Prostate gland (tissue), 2 donors: ENCODE results near the gene B4GALNT3. TPM values are rescaled to one million over a fixed set of nuclear protein-coding genes. Genes with fewer than 3 reads are reported as not detected.

Source experiments
- DNase-seq: peaks from one replicate; pipeline ENCODE4 v3.0.0-alpha.2; 2019; ENCODE audit warnings: low spot score
- H3K27ac ChIP-seq, 2 donors: fragments of 200-600 bp; sonication (generic); 2 replicates each; pipeline ENCODE4 v1.5.1; 2017 to 2019
- H3K27me3 ChIP-seq: fragments of 200-600 bp; sonication (generic); replicated peaks from 2 replicates; pipeline ENCODE4 v1.5.1; 2019; ENCODE audit not compliant: insufficient read depth
- H3K36me3 ChIP-seq, 2 donors: fragments of 200-600 bp; sonication (generic); 1 replicate in 1 of 2; 2 replicates in 1 of 2; pipeline versions ENCODE4 v1.5.1 to v1.8.1; 2017 to 2019
- H3K4me1 ChIP-seq: fragments of 200-600 bp; sonication (generic); replicated peaks from 2 replicates; pipeline ENCODE4 v1.5.1; 2019
- H3K4me3 ChIP-seq, 2 donors: fragments of 200-600 bp; sonication (generic); 2 replicates each; pipeline ENCODE4 v1.5.1; 2017 to 2019
- H3K9me3 ChIP-seq: fragments of 200-600 bp; sonication (generic); 2 replicates; pipeline ENCODE4 v1.5.1; 2017
- POLR2A ChIP-seq: fragments of 450-650 bp; IDR thresholded peaks from one replicate; pipeline ENCODE4 v1.6.1; 2016; ENCODE audit warnings: antibody characterized with exemption, mild to moderate bottlenecking
- POLR2AphosphoS5 ChIP-seq: sonication (generic); formaldehyde crosslinking; IDR thresholded peaks from one replicate; pipeline ENCODE4 v1.6.1; 2017; ENCODE audit warnings: antibody characterized with exemption
- WGBS: methylation state at CpG from one replicate; pipeline ENCODE4 v1.1.5; 2018; 5-methylcytosine and 5-hydroxymethylcytosine counted together
- intact Hi-C: fragments of 100-400 bp; cut with DNase I; formaldehyde crosslinking; loops from one replicate; pipeline ENCODE4 v1.14.2; 2022
- total RNA-seq, 2 donors: library from RNA; depleted of rRNA; stranded (reverse); fragments of >200 nt; gene quantifications; one replicate each; pipeline ENCODE4 v1.1.0, GENCODE V29; 2016
- TF ChIP-seq, protein P1 (sequence below), 4 experiments: fragments of 200-600 bp in 2 of 4; fragments of 450-650 bp in 2 of 4; sonication (generic) in 2 of 4; IDR thresholded peaks; 1 replicate in 3 of 4; 2 replicates in 1 of 4; pipeline ENCODE4 v1.5.1; 2016 to 2019; ENCODE audit warnings: antibody characterized with exemption in 4 of 4, mild to moderate bottlenecking in 2 of 4, moderate library complexity in 2 of 4

B4GALNT3 gene
- total RNA-seq, 2 donors from 2014 or later = 7.1 to 16.3 TPM

DNA sequence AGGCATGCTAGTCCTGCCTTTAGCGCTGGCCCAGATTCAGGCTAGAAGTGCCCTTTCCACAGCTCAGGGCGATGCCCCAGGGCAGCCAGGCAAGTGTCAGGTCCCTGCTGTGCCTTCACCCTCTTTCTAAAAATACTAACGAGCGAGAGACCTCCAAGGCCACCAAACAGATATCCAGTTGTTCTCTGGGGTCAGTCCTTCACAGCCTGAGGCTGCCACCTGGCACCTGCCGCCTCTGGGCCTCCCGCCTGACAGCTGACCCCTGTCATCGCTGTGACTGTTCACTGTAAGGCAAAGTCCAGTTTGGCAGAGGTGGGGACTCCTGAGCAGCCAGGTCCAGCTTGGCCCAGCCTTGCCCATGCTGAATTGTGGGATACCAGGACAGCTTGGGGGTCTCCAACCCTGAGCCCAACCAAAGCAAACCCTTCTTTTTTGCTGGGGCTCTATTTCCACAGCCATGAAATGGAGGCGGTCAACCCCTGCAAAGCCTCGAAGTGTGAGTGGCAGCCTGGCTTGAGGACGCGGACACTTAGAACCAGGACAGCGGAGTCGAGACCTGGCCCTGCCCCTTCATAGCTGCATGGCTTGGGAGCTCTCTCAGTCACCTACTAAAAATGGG, 123.6 kb downstream of the B4GALNT3 start:
- Histone ChIP-seq H3K36me3 (no peaks in the 10 kb centered on the region), H3K4me1 (no peaks in the 10 kb centered on the region), H3K9me3 (no peaks in the 10 kb centered on the region), H3K27ac (no peak overlapping the region), H3K27me3 (no peaks in the 10 kb centered on the region), H3K4me3 (no peak overlapping the region)
- 76% methylated on average over 13 of the region's 13 CpGs for WGBS
- DNase-seq = no peak
- TF ChIP-seq POLR2A (no peak), POLR2AphosphoS5 (no peak)
- TF ChIP-seq, protein P1, sequence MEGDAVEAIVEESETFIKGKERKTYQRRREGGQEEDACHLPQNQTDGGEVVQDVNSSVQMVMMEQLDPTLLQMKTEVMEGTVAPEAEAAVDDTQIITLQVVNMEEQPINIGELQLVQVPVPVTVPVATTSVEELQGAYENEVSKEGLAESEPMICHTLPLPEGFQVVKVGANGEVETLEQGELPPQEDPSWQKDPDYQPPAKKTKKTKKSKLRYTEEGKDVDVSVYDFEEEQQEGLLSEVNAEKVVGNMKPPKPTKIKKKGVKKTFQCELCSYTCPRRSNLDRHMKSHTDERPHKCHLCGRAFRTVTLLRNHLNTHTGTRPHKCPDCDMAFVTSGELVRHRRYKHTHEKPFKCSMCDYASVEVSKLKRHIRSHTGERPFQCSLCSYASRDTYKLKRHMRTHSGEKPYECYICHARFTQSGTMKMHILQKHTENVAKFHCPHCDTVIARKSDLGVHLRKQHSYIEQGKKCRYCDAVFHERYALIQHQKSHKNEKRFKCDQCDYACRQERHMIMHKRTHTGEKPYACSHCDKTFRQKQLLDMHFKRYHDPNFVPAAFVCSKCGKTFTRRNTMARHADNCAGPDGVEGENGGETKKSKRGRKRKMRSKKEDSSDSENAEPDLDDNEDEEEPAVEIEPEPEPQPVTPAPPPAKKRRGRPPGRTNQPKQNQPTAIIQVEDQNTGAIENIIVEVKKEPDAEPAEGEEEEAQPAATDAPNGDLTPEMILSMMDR (IDR thresholded peaks at IDR 0.05) = no peak
- intact Hi-C loops = no loop called here

DNA sequence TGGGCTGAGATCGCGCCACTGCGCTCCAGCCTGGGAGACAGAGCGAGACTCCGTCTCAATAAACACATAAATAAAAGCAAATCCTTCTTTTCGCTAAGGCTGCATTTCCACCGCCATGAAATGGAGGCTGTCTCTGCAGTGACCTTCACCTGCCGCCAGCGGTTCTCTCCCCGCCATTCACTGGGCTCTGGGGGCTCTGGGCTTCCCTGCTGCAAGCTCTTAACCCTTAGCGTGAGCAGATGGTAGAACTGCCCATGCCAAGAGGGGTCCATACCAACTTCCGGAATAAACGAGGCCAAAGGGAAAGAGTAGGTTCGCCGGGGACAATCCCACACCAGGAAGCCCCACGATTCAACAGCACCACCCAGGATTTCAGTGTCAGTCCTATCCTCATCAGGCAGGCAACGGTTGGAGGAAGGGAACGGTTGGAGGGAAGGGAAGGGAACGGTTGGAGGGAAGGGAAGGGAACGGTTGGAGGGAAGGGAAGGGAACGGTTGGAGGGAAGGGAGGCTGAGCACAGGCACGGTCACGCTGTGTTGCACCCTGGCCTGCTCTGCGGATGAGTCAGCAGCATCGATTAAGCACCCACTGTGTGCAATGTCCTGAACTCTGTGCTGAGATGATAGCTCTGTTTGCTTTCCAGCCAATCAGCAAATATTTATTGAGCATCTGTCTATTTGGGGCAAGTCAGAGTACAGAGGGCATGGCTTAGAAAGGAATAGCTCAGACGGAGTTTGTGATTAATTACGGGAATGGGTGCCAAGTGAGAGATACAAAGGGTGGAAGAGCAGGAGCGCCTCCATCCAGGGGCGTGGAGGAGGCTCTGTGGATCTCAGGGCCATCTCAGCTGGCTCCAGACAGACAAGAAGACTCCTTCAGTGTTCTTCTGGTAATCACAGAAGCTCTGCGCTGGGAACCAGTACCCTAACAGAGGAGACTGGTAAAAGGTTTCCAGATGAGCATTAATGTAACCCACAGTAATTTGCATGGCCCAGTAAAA, 125.6 kb downstream of the B4GALNT3 start:
- no peak overlapping the region for H3K27ac ChIP-seq
- no peak for DNase-seq
- H3K4me1 ChIP-seq = no peaks in the 10 kb centered on the region
- no peaks in the 10 kb centered on the region for H3K27me3 ChIP-seq
- no peak for TF ChIP-seq POLR2AphosphoS5
- TF ChIP-seq POLR2A = no peak
- H3K4me3 ChIP-seq = no peak overlapping the region
- intact Hi-C loops = no loop called here
- no peaks in the 10 kb centered on the region for H3K9me3 ChIP-seq
- no peaks in the 10 kb centered on the region for H3K36me3 ChIP-seq
- WGBS = 85% methylated on average over 30 of the region's 30 CpGs

- no peaks in the 10 kb centered on the region for H3K27me3 ChIP-seq
- TF ChIP-seq POLR2AphosphoS5 (no peak), POLR2A (no peak)
- TF ChIP-seq, protein P1 (IDR thresholded peaks at IDR 0.05) = no peak
- 90% methylated on average over 16 of the region's 16 CpGs for WGBS
- DNase-seq = no peak
- H3K4me1 ChIP-seq = no peaks in the 10 kb centered on the region
- no peaks in the 10 kb centered on the region for H3K36me3 ChIP-seq
- H3K9me3 ChIP-seq = no peaks in the 10 kb centered on the region
- no peak overlapping the region for H3K27ac ChIP-seq
- no peak overlapping the region for H3K4me3 ChIP-seq
- intact Hi-C loops = no loop called here
These were observed 126.8 kb downstream of the B4GALNT3 start for GRCh38 chr12:586318-587071.

DNA sequence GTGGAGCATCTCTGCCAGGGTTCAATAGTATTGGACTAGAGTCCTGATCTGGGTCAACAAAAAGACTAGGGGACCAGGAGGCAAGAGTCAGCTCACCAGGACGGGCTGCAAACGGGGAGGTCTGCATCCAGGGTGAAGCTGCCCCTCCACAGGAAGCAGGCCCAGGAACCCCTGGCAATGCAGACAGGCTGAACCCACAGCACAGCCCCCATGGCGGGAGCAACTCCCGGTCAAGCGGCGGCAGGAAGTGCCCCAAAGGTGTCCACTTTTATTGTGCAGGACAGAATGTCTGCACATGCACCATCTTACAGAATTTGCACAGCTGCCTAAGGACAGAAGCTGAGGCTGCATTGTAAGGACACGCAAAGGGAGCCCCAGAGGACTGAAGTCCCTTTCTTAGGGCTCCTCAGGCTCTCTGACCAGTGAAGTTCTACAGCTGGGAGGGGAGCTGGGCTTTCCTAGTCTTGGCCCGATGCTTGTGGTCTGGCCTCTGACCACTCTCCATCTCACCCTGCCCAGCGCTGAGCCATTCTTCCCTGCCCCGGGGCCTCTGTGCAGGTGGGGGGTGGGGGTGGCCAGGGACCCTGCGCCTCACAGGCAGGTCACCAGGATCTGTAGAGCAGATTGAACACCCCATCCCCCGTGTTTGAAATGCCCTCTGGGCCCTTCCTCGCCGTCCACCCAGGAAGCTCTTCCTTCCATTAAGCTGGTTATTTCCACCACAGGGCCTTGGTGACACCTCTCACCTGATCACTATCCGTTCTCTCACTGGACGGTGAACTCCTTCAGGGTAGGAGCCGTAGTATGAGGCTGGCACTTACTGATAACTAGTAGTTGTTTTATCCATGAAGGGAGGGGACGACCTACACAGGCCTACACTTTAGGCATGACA, 127.6 kb downstream of the B4GALNT3 start:
- Histone ChIP-seq H3K4me3 (no peak overlapping the region), H3K27ac (no peak overlapping the region), H3K27me3 (no peaks in the 10 kb centered on the region), H3K36me3 (no peaks in the 10 kb centered on the region), H3K9me3 (no peaks in the 10 kb centered on the region), H3K4me1 (no peaks in the 10 kb centered on the region)
- WGBS = 83% methylated on average over 18 of the region's 18 CpGs
- no peak for TF ChIP-seq POLR2AphosphoS5
- DNase-seq = no peak
- intact Hi-C loops = no loop called here

GRCh38 chr12:588024-588322, 128.2 kb downstream of the B4GALNT3 start:
- Histone ChIP-seq H3K27ac (no peak overlapping the region), H3K27me3 (no peaks in the 10 kb centered on the region), H3K9me3 (no peaks in the 10 kb centered on the region), H3K4me1 (no peaks in the 10 kb centered on the region), H3K36me3 (no peaks in the 10 kb centered on the region), H3K4me3 (no peak overlapping the region)
- intact Hi-C loops = no loop called here
- WGBS = 81% methylated on average over 10 of the region's 10 CpGs
- TF ChIP-seq POLR2AphosphoS5 = no peak
- no peak for TF ChIP-seq POLR2A
- DNase-seq = no peak
